ENCODE measurements around the gene UPK3BL1.
A peak's percentile ranks its signal among the peaks of the same experiment; 100 is the strongest.
"Not testable (repeated sequence)": the region's sequence is repeated elsewhere in the genome, so short reads cannot be mapped to it uniquely, and the experiment has no call there.

Gene UPK3BL1

GRCh38 chr7:102642691-102643090 is at the start of gene UPK3BL1:
UPK3BL1 (minus strand) TSS chr7:102642791; CDS start chr7:102642741, 50 bp downstream.
- DNase-seq (ENCODE audit: low spot score), result not testable (repeated sequence)

- DNase-seq (ENCODE audit: low spot score), result not testable (repeated sequence)
These were observed 48.0 kb upstream of the UPK3BL1 start for GRCh38 chr7:102690602-102691001.

GRCh38 chr7:102689436-102690282 is 47.1 kb upstream of the UPK3BL1 start:
- not testable (repeated sequence) for DNase-seq (ENCODE audit: low spot score)

GRCh38 chr7:102688299-102689036 is 45.9 kb upstream of the UPK3BL1 start:
- not testable (repeated sequence) for DNase-seq (ENCODE audit: low spot score)

- DNase-seq (ENCODE audit: low spot score), result not testable (repeated sequence)
These were observed 40.0 kb upstream of the UPK3BL1 start for GRCh38 chr7:102682560-102682959.

- DNase-seq (ENCODE audit: low spot score), result not testable (repeated sequence)
These were observed 38.2 kb upstream of the UPK3BL1 start for GRCh38 chr7:102680780-102681179.

- DNase-seq (ENCODE audit: low spot score), result not testable (repeated sequence)
These were observed 33.0 kb upstream of the UPK3BL1 start for GRCh38 chr7:102675545-102675944.

- not testable (repeated sequence) for DNase-seq (ENCODE audit: low spot score)
These were observed 31.0 kb upstream of the UPK3BL1 start for GRCh38 chr7:102673447-102674067.

GRCh38 chr7:102671956-102672307 is 29.3 kb upstream of the UPK3BL1 start:
- DNase-seq (ENCODE audit: low spot score), result not testable (repeated sequence)

GRCh38 chr7:102671166-102671955 is 28.8 kb upstream of the UPK3BL1 start, which contains the start of gene POLR2J2:
POLR2J2 (minus strand) TSS chr7:102671663; CDS start chr7:102671601, 62 bp downstream.
- DNase-seq (ENCODE audit: low spot score), result peak; percentile 98

- not testable (repeated sequence) for DNase-seq (ENCODE audit: low spot score)
These were observed 24.9 kb upstream of the UPK3BL1 start for GRCh38 chr7:102667523-102667922.

- DNase-seq (ENCODE audit: low spot score), result not testable (repeated sequence)
These were observed 24.3 kb upstream of the UPK3BL1 start for GRCh38 chr7:102666850-102667249.

GRCh38 chr7:102664765-102665164 is 22.2 kb upstream of the UPK3BL1 start:
- DNase-seq (ENCODE audit: low spot score), result not testable (repeated sequence)

- DNase-seq (ENCODE audit: low spot score), result not testable (repeated sequence)
These were observed 7.3 kb upstream of the UPK3BL1 start, which contains the start of gene SPDYE2B for GRCh38 chr7:102649924-102650323. SPDYE2B (plus strand) TSS chr7:102650319; CDS start chr7:102652349, 2,030 bp downstream.

GRCh38 chr7:102647813-102648212 is 5.2 kb upstream of the UPK3BL1 start:
- not testable (repeated sequence) for DNase-seq (ENCODE audit: low spot score)

GRCh38 chr7:102643404-102643803 is 813 bp upstream of the UPK3BL1 start:
- not testable (repeated sequence) for DNase-seq (ENCODE audit: low spot score)

- not testable (repeated sequence) for DNase-seq (ENCODE audit: low spot score)
These were observed 3.7 kb downstream of the UPK3BL1 start for GRCh38 chr7:102638848-102639247.

GRCh38 chr7:102636956-102637355 is 5.6 kb downstream of the UPK3BL1 start:
- DNase-seq (ENCODE audit: low spot score), result not testable (repeated sequence)

- not testable (repeated sequence) for DNase-seq (ENCODE audit: low spot score)
These were observed 7.2 kb downstream of the UPK3BL1 start for GRCh38 chr7:102635354-102635753.

- not testable (repeated sequence) for DNase-seq (ENCODE audit: low spot score)
These were observed 8.3 kb downstream of the UPK3BL1 start for GRCh38 chr7:102634299-102634698.

- DNase-seq (ENCODE audit: low spot score), result not testable (repeated sequence)
These were observed 12.0 kb downstream of the UPK3BL1 start for GRCh38 chr7:102630622-102631021.
